ENCODE results near the gene LAMC2.

- TF ChIP-seq, protein P1, sequence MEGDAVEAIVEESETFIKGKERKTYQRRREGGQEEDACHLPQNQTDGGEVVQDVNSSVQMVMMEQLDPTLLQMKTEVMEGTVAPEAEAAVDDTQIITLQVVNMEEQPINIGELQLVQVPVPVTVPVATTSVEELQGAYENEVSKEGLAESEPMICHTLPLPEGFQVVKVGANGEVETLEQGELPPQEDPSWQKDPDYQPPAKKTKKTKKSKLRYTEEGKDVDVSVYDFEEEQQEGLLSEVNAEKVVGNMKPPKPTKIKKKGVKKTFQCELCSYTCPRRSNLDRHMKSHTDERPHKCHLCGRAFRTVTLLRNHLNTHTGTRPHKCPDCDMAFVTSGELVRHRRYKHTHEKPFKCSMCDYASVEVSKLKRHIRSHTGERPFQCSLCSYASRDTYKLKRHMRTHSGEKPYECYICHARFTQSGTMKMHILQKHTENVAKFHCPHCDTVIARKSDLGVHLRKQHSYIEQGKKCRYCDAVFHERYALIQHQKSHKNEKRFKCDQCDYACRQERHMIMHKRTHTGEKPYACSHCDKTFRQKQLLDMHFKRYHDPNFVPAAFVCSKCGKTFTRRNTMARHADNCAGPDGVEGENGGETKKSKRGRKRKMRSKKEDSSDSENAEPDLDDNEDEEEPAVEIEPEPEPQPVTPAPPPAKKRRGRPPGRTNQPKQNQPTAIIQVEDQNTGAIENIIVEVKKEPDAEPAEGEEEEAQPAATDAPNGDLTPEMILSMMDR (IDR thresholded peaks at IDR 0.05; ENCODE audit: insufficient read depth, low read length, poor library complexity, severe bottlenecking) = no peak
- TF ChIP-seq EZH2phosphoT487 (conservative IDR thresholded peaks at IDR 0.05; ENCODE audit: low read length) = no peak
These were observed 101.2 kb downstream of the LAMC2 start for GRCh38 chr1:183287191-183287675.

All from SU-DHL-6 (cell line).